ENCODE measurements around the gene TSPAN15.

- TF ChIP-seq SUZ12 (IDR thresholded peaks at IDR 0.05; ENCODE audit: extremely low read depth, insufficient read depth, insufficient read length): no peak
- no peak for TF ChIP-seq ZNF274 (IDR thresholded peaks at IDR 0.05; ENCODE audit: low read depth, low read length)
- no peak for TF ChIP-seq YY1 (IDR thresholded peaks at IDR 0.05; ENCODE audit: insufficient read depth, insufficient read length)
Measured at GRCh38 chr10:69527961-69528360, 76.7 kb downstream of the TSPAN15 start.
